Measurements from ENCODE around the gene GPER1. TPM values are rescaled to one million over a fixed set of nuclear protein-coding genes. Genes with fewer than 3 reads are reported as not detected.
A peak's percentile ranks its signal among the peaks of the same experiment; 100 is the strongest.

The GPER1 gene
- total RNA-seq, 1 donor from 2014 or later = 1.2 TPM

- TF ChIP-seq CTCF (IDR thresholded peaks at IDR 0.05) (no peak), EZH2 (IDR thresholded peaks at IDR 0.05) (no peak), EZH2phosphoT487 (IDR thresholded peaks at IDR 0.05) (no peak)
- Histone ChIP-seq H3K9ac (no peak overlapping the region), H3K4me2 (no peak overlapping the region), H3K27me3 (no peaks in the 10 kb centered on the region), H3K27ac (no peak overlapping the region), H3K4me3 (no peak overlapping the region), H4K20me1 (ENCODE audit: low read depth) (peaks cover 39% of the 10 kb centered on the region), H3K36me3 (no peaks in the 10 kb centered on the region), H3K9me3 (ENCODE audit: low read depth) (no peaks in the 10 kb centered on the region), H3K4me1 (peaks cover 56% of the 10 kb centered on the region), H2AFZ (replicated peaks) (no peak overlapping the region), H3K79me2 (ENCODE audit: low read depth) (peaks cover 36% of the 10 kb centered on the region), H3F3A (ENCODE audit: low read depth) (peaks cover 41% of the 10 kb centered on the region)
- DNase-seq (ENCODE audit: low spot score) = no peak
- H3K9me3 Mint-ChIP-seq = no peaks in the 10 kb centered on the region
- peaks cover 8% of the 10 kb centered on the region for H3K27me3 Mint-ChIP-seq (ENCODE audit: insufficient read depth, low read depth)
- no peak overlapping the region for H3K4me3 Mint-ChIP-seq
- H3K27ac Mint-ChIP-seq = no peak overlapping the region
- H3K36me3 Mint-ChIP-seq = no peaks in the 10 kb centered on the region
- H3K4me1 Mint-ChIP-seq = peaks cover 65% of the 10 kb centered on the region
Observed at GRCh38 chr7:1049006-1049741, 38.7 kb upstream of the GPER1 start.

- H3K27me3 ChIP-seq = no peaks in the 10 kb centered on the region
- H3K9me3 ChIP-seq (ENCODE audit: low read depth) = no peaks in the 10 kb centered on the region
- Mint-ChIP-seq H3K4me1 (peaks cover 71% of the 10 kb centered on the region), H3K36me3 (no peaks in the 10 kb centered on the region), H3K9me3 (no peaks in the 10 kb centered on the region), H3K27ac (no peak overlapping the region), H3K4me3 (peak overlapping the region; percentile 53), H3K27me3 (ENCODE audit: insufficient read depth, low read depth) (peaks cover 9% of the 10 kb centered on the region)
- DNase-seq (ENCODE audit: low spot score) = no peak
- peaks cover 36% of the 10 kb centered on the region for H3K79me2 ChIP-seq (ENCODE audit: low read depth)
- no peak overlapping the region for H3K4me3 ChIP-seq
- no peak overlapping the region for H2AFZ ChIP-seq (replicated peaks)
- H4K20me1 ChIP-seq (ENCODE audit: low read depth) = peaks cover 39% of the 10 kb centered on the region
- H3K9ac ChIP-seq = no peak overlapping the region
- peaks cover 40% of the 10 kb centered on the region for H3F3A ChIP-seq (ENCODE audit: low read depth)
- no peaks in the 10 kb centered on the region for H3K36me3 ChIP-seq
- peaks cover 62% of the 10 kb centered on the region for H3K4me1 ChIP-seq
- H3K27ac ChIP-seq = no peak overlapping the region
- no peak for TF ChIP-seq EZH2 (IDR thresholded peaks at IDR 0.05)
- no peak for TF ChIP-seq CTCF (IDR thresholded peaks at IDR 0.05)
- no peak for TF ChIP-seq EZH2phosphoT487 (IDR thresholded peaks at IDR 0.05)
- H3K4me2 ChIP-seq = no peak overlapping the region
Observed at GRCh38 chr7:1049801-1050200, 38.1 kb upstream of the GPER1 start.

- H3K4me1 ChIP-seq = peaks cover 62% of the 10 kb centered on the region
- peaks cover 67% of the 10 kb centered on the region for H3K4me1 Mint-ChIP-seq
- no peak overlapping the region for H3K27ac ChIP-seq
- H3K27me3 Mint-ChIP-seq (ENCODE audit: insufficient read depth, low read depth) = peaks cover 7% of the 10 kb centered on the region
- no peak overlapping the region for H3K27ac Mint-ChIP-seq
- no peaks in the 10 kb centered on the region for H3K9me3 ChIP-seq (ENCODE audit: low read depth)
- H3K9me3 Mint-ChIP-seq = no peaks in the 10 kb centered on the region
- H3K36me3 Mint-ChIP-seq = no peaks in the 10 kb centered on the region
- TF ChIP-seq CTCF (IDR thresholded peaks at IDR 0.05) (no peak), EZH2 (IDR thresholded peaks at IDR 0.05) (no peak), EZH2phosphoT487 (IDR thresholded peaks at IDR 0.05) (no peak)
- H3K36me3 ChIP-seq = no peaks in the 10 kb centered on the region
- H3K4me3 Mint-ChIP-seq = peak overlapping the region; percentile 53
- DNase-seq (ENCODE audit: low spot score) = no peak
- no peak overlapping the region for H3K9ac ChIP-seq
- peaks cover 33% of the 10 kb centered on the region for H4K20me1 ChIP-seq (ENCODE audit: low read depth)
- peaks cover 33% of the 10 kb centered on the region for H3K79me2 ChIP-seq (ENCODE audit: low read depth)
- no peak overlapping the region for H3K4me3 ChIP-seq
- peaks cover 34% of the 10 kb centered on the region for H3F3A ChIP-seq (ENCODE audit: low read depth)
- no peaks in the 10 kb centered on the region for H3K27me3 ChIP-seq
- H2AFZ ChIP-seq (replicated peaks) = no peak overlapping the region
- H3K4me2 ChIP-seq = no peak overlapping the region
Observed at GRCh38 chr7:1050254-1050906, 37.5 kb upstream of the GPER1 start.
